HCT116 (cell line): ENCODE data around the gene BAIAP2L1.

Experiments used
- EGR1 ChIP-seq: IDR thresholded peaks from 2 replicates; pipeline ENCODE4 v1.6.1; 2012; ENCODE audit warnings: low read depth
- EZH2phosphoT487 ChIP-seq: fragments of 200-600 bp; IDR thresholded peaks from 2 replicates; pipeline ENCODE4 v1.6.1; 2018; ENCODE audit warnings: antibody characterized with exemption, borderline replicate concordance
- JUND ChIP-seq: IDR thresholded peaks from 2 replicates; pipeline ENCODE4 v1.6.1; 2012
- POLR2A ChIP-seq: IDR thresholded peaks from 2 replicates; pipeline ENCODE4 v1.7.0; 2011; ENCODE audit warnings: borderline replicate concordance; ENCODE audit not compliant: insufficient read depth, insufficient read length; ENCODE audit errors: extremely low read depth
- RAD21 ChIP-seq: IDR thresholded peaks from 2 replicates; pipeline ENCODE4 v1.6.1; 2012; ENCODE audit warnings: low read depth, mild to moderate bottlenecking
- TF ChIP-seq, protein P1 (sequence below), 3 experiments: fragments of 200-600 bp in 1 of 3; sonication (generic) in 1 of 3; IDR thresholded peaks in 2 of 3; conservative IDR thresholded peaks in 1 of 3; 2 replicates each; pipeline ENCODE4 v1.5.1; 2012 to 2017; ENCODE audit warnings: low read depth in 2 of 3, low read length in 2 of 3, antibody characterized with exemption in 1 of 3, borderline replicate concordance in 1 of 3, control low read depth in 1 of 3, mild to moderate bottlenecking in 1 of 3, mixed read lengths in 1 of 3, mixed run types in 1 of 3, moderate library complexity in 1 of 3; ENCODE audit not compliant: insufficient read depth in 1 of 3
- TF ChIP-seq, protein P2 (sequence below): IDR thresholded peaks from 2 replicates; pipeline ENCODE4 v1.6.1; 2011; ENCODE audit warnings: mild to moderate bottlenecking, low read length, moderate library complexity; ENCODE audit not compliant: insufficient replicate concordance; ENCODE audit errors: extremely low read depth
- TF ChIP-seq, protein P3 (sequence below): IDR thresholded peaks from 2 replicates; pipeline ENCODE4 v1.6.1; 2012

DNA sequence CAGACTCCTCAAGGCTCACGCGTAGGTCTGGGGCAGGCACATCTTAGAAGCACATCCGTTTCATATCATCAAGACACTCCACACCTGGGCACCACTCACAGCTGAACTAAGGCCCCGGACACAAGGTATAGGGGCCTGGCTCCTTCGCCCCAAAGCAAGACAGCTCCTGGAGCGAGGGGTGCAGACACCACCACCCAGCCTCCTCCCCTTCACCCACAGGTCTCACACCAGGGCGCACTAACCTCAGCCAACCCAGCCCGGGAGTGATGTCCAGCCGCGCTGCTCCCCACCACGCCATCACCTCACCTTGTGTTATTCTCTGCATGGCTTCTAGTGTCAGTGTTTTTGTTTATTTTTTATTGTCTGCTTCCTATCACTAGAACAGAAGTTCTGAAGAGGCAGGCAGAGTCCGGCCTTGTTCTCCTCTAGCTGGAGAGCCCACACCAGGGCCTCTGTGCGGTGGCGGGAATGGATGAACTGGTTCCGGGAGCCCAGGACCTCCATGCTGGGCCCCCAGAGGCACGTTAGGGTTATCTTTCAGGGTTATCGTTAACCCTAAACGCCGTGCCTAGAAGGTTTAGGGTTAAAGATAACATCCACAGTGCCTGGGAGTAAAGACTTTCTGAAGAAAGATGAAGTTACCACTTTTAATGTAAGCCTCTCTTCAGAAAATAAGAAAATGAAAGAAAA lies 97.6 kb downstream of the BAIAP2L1 start:
- TF ChIP-seq JUND (no peak), POLR2A (no peak), EGR1 (no peak), RAD21 (no peak), EZH2phosphoT487 (no peak)
- TF ChIP-seq, protein P1, sequence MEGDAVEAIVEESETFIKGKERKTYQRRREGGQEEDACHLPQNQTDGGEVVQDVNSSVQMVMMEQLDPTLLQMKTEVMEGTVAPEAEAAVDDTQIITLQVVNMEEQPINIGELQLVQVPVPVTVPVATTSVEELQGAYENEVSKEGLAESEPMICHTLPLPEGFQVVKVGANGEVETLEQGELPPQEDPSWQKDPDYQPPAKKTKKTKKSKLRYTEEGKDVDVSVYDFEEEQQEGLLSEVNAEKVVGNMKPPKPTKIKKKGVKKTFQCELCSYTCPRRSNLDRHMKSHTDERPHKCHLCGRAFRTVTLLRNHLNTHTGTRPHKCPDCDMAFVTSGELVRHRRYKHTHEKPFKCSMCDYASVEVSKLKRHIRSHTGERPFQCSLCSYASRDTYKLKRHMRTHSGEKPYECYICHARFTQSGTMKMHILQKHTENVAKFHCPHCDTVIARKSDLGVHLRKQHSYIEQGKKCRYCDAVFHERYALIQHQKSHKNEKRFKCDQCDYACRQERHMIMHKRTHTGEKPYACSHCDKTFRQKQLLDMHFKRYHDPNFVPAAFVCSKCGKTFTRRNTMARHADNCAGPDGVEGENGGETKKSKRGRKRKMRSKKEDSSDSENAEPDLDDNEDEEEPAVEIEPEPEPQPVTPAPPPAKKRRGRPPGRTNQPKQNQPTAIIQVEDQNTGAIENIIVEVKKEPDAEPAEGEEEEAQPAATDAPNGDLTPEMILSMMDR (IDR thresholded peaks at IDR 0.05 in 2 of 3, conservative IDR thresholded peaks at IDR 0.05 in 1 of 3; ENCODE audit: borderline replicate concordance in 1 of 3, insufficient read depth in 1 of 3, low read depth in 2 of 3, low read length in 2 of 3), result no peak
- TF ChIP-seq, protein P2, sequence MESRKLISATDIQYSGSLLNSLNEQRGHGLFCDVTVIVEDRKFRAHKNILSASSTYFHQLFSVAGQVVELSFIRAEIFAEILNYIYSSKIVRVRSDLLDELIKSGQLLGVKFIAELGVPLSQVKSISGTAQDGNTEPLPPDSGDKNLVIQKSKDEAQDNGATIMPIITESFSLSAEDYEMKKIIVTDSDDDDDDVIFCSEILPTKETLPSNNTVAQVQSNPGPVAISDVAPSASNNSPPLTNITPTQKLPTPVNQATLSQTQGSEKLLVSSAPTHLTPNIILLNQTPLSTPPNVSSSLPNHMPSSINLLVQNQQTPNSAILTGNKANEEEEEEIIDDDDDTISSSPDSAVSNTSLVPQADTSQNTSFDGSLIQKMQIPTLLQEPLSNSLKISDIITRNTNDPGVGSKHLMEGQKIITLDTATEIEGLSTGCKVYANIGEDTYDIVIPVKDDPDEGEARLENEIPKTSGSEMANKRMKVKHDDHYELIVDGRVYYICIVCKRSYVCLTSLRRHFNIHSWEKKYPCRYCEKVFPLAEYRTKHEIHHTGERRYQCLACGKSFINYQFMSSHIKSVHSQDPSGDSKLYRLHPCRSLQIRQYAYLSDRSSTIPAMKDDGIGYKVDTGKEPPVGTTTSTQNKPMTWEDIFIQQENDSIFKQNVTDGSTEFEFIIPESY, result no peak
- TF ChIP-seq, protein P3, sequence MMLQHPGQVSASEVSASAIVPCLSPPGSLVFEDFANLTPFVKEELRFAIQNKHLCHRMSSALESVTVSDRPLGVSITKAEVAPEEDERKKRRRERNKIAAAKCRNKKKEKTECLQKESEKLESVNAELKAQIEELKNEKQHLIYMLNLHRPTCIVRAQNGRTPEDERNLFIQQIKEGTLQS, result no peak
